Body of pancreas (tissue), 4 donors: ENCODE measurements around the gene PGC. TPM values are rescaled to one million over a fixed set of nuclear protein-coding genes. Genes with fewer than 3 reads are reported as not detected.

Experiments
- ATAC-seq: fragments of 150-250 bp; one replicate; pipeline ENCODE4 v1.9.1; 2016
- DNase-seq, 4 donors: peaks; one replicate each; pipeline ENCODE4 v3.0.0-alpha.2; 2019
- H3K27ac ChIP-seq, 4 donors: fragments of 200-600 bp; sonication (generic); 1 replicate in 3 of 4; 2 replicates in 1 of 4; pipeline versions ENCODE4 v1.5.1 to v1.6.1; 2016 to 2019; ENCODE audit warnings: mild to moderate bottlenecking in 1 of 4, mixed read lengths in 1 of 4, moderate library complexity in 1 of 4
- H3K27me3 ChIP-seq, 2 donors: fragments of 200-600 bp; sonication (generic); one replicate each; pipeline ENCODE4 v1.6.0; 2016; ENCODE audit warnings: mild to moderate bottlenecking in 1 of 2
- H3K36me3 ChIP-seq, 2 donors: fragments of 200-600 bp; sonication (generic); replicated peaks in 1 of 2; 2 replicates each; pipeline ENCODE4 v1.5.1; 2016; ENCODE audit warnings: low read depth in 2 of 2; ENCODE audit not compliant: insufficient read depth in 1 of 2
- H3K4me1 ChIP-seq: fragments of 200-600 bp; sonication (generic); one replicate; pipeline ENCODE4 v1.6.0; 2016
- H3K4me3 ChIP-seq, 2 donors: fragments of 200-600 bp; sonication (generic); 1 replicate in 1 of 2; 2 replicates in 1 of 2; pipeline ENCODE4 v1.5.1; 2016 to 2019
- H3K9me3 ChIP-seq, 3 donors: fragments of 200-600 bp; sonication (generic); 1 replicate in 2 of 3; 2 replicates in 1 of 3; pipeline ENCODE4 v1.5.1; 2016
- CTCF ChIP-seq, 7 experiments: fragments of 450-650 bp in 4 of 7; fragments of 200-600 bp in 3 of 7; sonication (generic) in 3 of 7; IDR thresholded peaks; one replicate each; pipeline ENCODE4 v1.5.1; 2016 to 2019; ENCODE audit warnings: antibody characterized with exemption in 7 of 7
- POLR2A ChIP-seq, 3 donors: fragments of 450-650 bp; IDR thresholded peaks; one replicate each; pipeline ENCODE4 v1.6.1; 2016; ENCODE audit warnings: antibody characterized with exemption in 3 of 3, mild to moderate bottlenecking in 2 of 3
- WGBS, 2 donors: methylation state at CpG; one replicate each; pipeline ENCODE4 v1.1.5; 2017; 5-methylcytosine and 5-hydroxymethylcytosine counted together
- intact Hi-C: fragments of 100-400 bp; cut with DNase I; formaldehyde crosslinking; loops from one replicate; pipeline ENCODE4 v1.15.1; 2023
- total RNA-seq, 2 donors: library from RNA; depleted of rRNA; stranded (reverse); fragments of >200 nt; gene quantifications; one replicate each; pipeline ENCODE4 v1.1.0, GENCODE V29; 2016

PGC gene
- total RNA-seq, 2 donors from 2014 or later = 48.8 to 91.1 TPM

GRCh38 chr6:41705996-41706835 lies 41.0 kb downstream of the PGC start:
- 67 to 78% methylated on average over 10 to 15 of the region's 15 CpGs for WGBS, 2 donors

GRCh38 chr6:41705311-41705995 lies 41.7 kb downstream of the PGC start:
- Histone ChIP-seq H3K36me3 (no peaks in the 10 kb centered on the region), H3K4me3 (no peak overlapping the region), H3K27ac (peak overlapping the region in 1 of 4 donors; percentile 45), H3K27me3 (no peaks in the 10 kb centered on the region), H3K4me1 (peaks cover 6% of the 10 kb centered on the region), H3K9me3 (no peaks in the 10 kb centered on the region)
- WGBS, 2 donors = 82 to 91% methylated on average over 11 to 12 of the region's 12 CpGs
- TF ChIP-seq CTCF (IDR thresholded peaks at IDR 0.05) (no peak), POLR2A (IDR thresholded peaks at IDR 0.05) (no peak)
- intact Hi-C loops = no loop called here
- ATAC-seq (no peak), DNase-seq (no peak)

More at GRCh38 chr6:41705996-41706835, 41.0 kb downstream of the PGC start:
- Histone ChIP-seq H3K36me3 (no peaks in the 10 kb centered on the region), H3K4me1 (peaks cover 8% of the 10 kb centered on the region), H3K4me3 (no peak overlapping the region), H3K27me3 (no peaks in the 10 kb centered on the region), H3K27ac (peak overlapping the region in 1 of 4 donors; percentile 45), H3K9me3 (no peaks in the 10 kb centered on the region)
- TF ChIP-seq POLR2A (IDR thresholded peaks at IDR 0.05) (no peak), CTCF (IDR thresholded peaks at IDR 0.05) (peak in 4 of 7 experiments; percentile 17 to 51 (median 33))
- DNase-seq (peak; percentile 34 to 74 (median 41)), ATAC-seq (peak; percentile 38)
- intact Hi-C loops = no loop called here

- intact Hi-C loops = no loop called here
- DNase-seq (no peak), ATAC-seq (no peak)
- TF ChIP-seq CTCF (IDR thresholded peaks at IDR 0.05) (no peak), POLR2A (IDR thresholded peaks at IDR 0.05) (no peak)
- H3K36me3 ChIP-seq = no peaks in the 10 kb centered on the region
- no peaks in the 10 kb centered on the region for H3K27me3 ChIP-seq
- H3K27ac ChIP-seq = no peak overlapping the region
- peaks cover 6% of the 10 kb centered on the region for H3K4me1 ChIP-seq
- H3K4me3 ChIP-seq = no peak overlapping the region
- WGBS, 2 donors = 81 to 90% methylated on average over 3 to 5 of the region's 5 CpGs
- no peaks in the 10 kb centered on the region for H3K9me3 ChIP-seq
Measured at GRCh38 chr6:41704656-41705310, 42.4 kb downstream of the PGC start.

GRCh38 chr6:41704028-41704427 lies 43.2 kb downstream of the PGC start:
- H3K4me1 ChIP-seq = peaks cover 6% of the 10 kb centered on the region
- no peaks in the 10 kb centered on the region for H3K36me3 ChIP-seq
- intact Hi-C loops = no loop called here
- TF ChIP-seq POLR2A (IDR thresholded peaks at IDR 0.05) (no peak), CTCF (IDR thresholded peaks at IDR 0.05) (no peak)
- H3K27me3 ChIP-seq = no peaks in the 10 kb centered on the region
- ATAC-seq (no peak), DNase-seq (no peak)
- H3K4me3 ChIP-seq = no peak overlapping the region
- H3K27ac ChIP-seq = no peak overlapping the region
- WGBS, 2 donors = 79 to 94% methylated on average over 7 of the region's 7 CpGs
- H3K9me3 ChIP-seq = no peaks in the 10 kb centered on the region
